Measurements from ENCODE around the gene GTPBP10. TPM values are rescaled to one million over a fixed set of nuclear protein-coding genes. Genes with fewer than 3 reads are reported as not detected.

Gene GTPBP10
- 18.7 TPM for total RNA-seq (ENCODE audit: unreplicated experiment)
- long read RNA-seq, full-length matches to known transcripts: 2 of 3 reads
- long read RNA-seq, partial matches to known transcripts: 0 of 3 reads
- long read RNA-seq, other reads (novel, unspliced or antisense): 1 of 3 reads

GRCh38 chr7:90346336-90347125, at the start of gene GTPBP10:
Gene GTPBP10 (plus strand): TSS chr7:90346716. CDS start chr7:90346742, 26 bp downstream.
- Mint-ChIP-seq H3K36me3 (ENCODE audit: unreplicated experiment) (no peaks in the 10 kb centered on the region), H3K4me1 (ENCODE audit: low read depth, unreplicated experiment) (no peaks in the 10 kb centered on the region), H3K9me3 (ENCODE audit: unreplicated experiment) (no peaks in the 10 kb centered on the region), H3K27me3 (ENCODE audit: unreplicated experiment) (no peaks in the 10 kb centered on the region), H3K27ac (ENCODE audit: unreplicated experiment) (peak within 1 kb of the TSS; percentile 87), H3K4me3 (ENCODE audit: unreplicated experiment) (peak within 1 kb of the TSS; percentile 96)
- TF ChIP-seq CTCF (IDR thresholded peaks at IDR 0.05; ENCODE audit: partially characterized antibody, unreplicated experiment): peak; percentile 44
- peak; percentile 95 for DNase-seq

GRCh38 chr7:90298145-90299038, 48.1 kb upstream of the GTPBP10 start:
- peaks cover 3% of the 10 kb centered on the region for H3K36me3 Mint-ChIP-seq (ENCODE audit: unreplicated experiment)
- no peaks in the 10 kb centered on the region for H3K9me3 Mint-ChIP-seq (ENCODE audit: unreplicated experiment)
- DNase-seq: no peak
- H3K4me1 Mint-ChIP-seq (ENCODE audit: low read depth, unreplicated experiment): peaks cover 1% of the 10 kb centered on the region
- no peak overlapping the region for H3K4me3 Mint-ChIP-seq (ENCODE audit: unreplicated experiment)
- H3K27me3 Mint-ChIP-seq (ENCODE audit: unreplicated experiment): no peaks in the 10 kb centered on the region
- peak overlapping the region; percentile 36 for H3K27ac Mint-ChIP-seq (ENCODE audit: unreplicated experiment)
- no peak for TF ChIP-seq CTCF (IDR thresholded peaks at IDR 0.05; ENCODE audit: partially characterized antibody, unreplicated experiment)

- no peak overlapping the region for H3K4me3 Mint-ChIP-seq (ENCODE audit: unreplicated experiment)
- no peaks in the 10 kb centered on the region for H3K4me1 Mint-ChIP-seq (ENCODE audit: low read depth, unreplicated experiment)
- no peaks in the 10 kb centered on the region for H3K27me3 Mint-ChIP-seq (ENCODE audit: unreplicated experiment)
- no peak for TF ChIP-seq CTCF (IDR thresholded peaks at IDR 0.05; ENCODE audit: partially characterized antibody, unreplicated experiment)
- no peaks in the 10 kb centered on the region for H3K36me3 Mint-ChIP-seq (ENCODE audit: unreplicated experiment)
- H3K27ac Mint-ChIP-seq (ENCODE audit: unreplicated experiment): no peak overlapping the region
- no peaks in the 10 kb centered on the region for H3K9me3 Mint-ChIP-seq (ENCODE audit: unreplicated experiment)
- DNase-seq: no peak
Observed at GRCh38 chr7:90303241-90303640, 43.3 kb upstream of the GTPBP10 start.

GRCh38 chr7:90309872-90310271, 36.6 kb upstream of the GTPBP10 start:
- DNase-seq: no peak
- no peaks in the 10 kb centered on the region for H3K9me3 Mint-ChIP-seq (ENCODE audit: unreplicated experiment)
- H3K4me1 Mint-ChIP-seq (ENCODE audit: low read depth, unreplicated experiment): no peaks in the 10 kb centered on the region
- no peak overlapping the region for H3K4me3 Mint-ChIP-seq (ENCODE audit: unreplicated experiment)
- H3K27ac Mint-ChIP-seq (ENCODE audit: unreplicated experiment): no peak overlapping the region
- peaks cover 1% of the 10 kb centered on the region for H3K27me3 Mint-ChIP-seq (ENCODE audit: unreplicated experiment)
- TF ChIP-seq CTCF (IDR thresholded peaks at IDR 0.05; ENCODE audit: partially characterized antibody, unreplicated experiment): no peak
- no peaks in the 10 kb centered on the region for H3K36me3 Mint-ChIP-seq (ENCODE audit: unreplicated experiment)
